B cell (primary cell): ENCODE results near the gene WDFY4.

Experiments
- CTCF ChIP-seq: fragments of 200-600 bp; IDR thresholded peaks from one replicate; pipeline ENCODE4 v1.8.0; 2022; ENCODE audit warnings: antibody characterized with exemption, mild to moderate bottlenecking
- EZH2 ChIP-seq: IDR thresholded peaks from 2 replicates; pipeline ENCODE4 v1.6.1; 2012; ENCODE audit warnings: borderline replicate concordance, low read depth, mild to moderate bottlenecking, moderate library complexity, low read length; ENCODE audit not compliant: insufficient read depth, poor library complexity, severe bottlenecking

GRCh38 chr10:48845512-48845911 is 160.8 kb downstream of the WDFY4 start:
- TF ChIP-seq CTCF (no peak), EZH2 (no peak)
